Measurements from ENCODE around the gene MAGEA11.

DNA sequence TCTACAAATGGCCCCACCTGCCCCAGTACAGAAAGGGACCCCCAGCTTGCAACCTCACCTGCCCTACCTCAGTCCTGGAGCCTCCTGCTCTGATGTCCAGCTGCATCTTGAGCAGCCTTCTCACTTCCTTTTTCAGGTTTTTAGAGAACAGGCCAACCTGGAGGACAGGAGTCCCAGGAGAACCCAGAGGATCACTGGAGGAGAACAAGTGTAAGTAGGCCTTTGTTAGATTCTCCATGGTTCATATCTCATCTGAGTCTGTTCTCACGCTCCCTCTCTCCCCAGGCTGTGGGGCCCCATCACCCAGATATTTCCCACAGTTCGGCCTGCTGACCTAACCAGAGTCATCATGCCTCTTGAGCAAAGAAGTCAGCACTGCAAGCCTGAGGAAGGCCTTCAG lies 3.6 kb downstream of the MAGEA11 start:
- TF ChIP-seq, protein P1, sequence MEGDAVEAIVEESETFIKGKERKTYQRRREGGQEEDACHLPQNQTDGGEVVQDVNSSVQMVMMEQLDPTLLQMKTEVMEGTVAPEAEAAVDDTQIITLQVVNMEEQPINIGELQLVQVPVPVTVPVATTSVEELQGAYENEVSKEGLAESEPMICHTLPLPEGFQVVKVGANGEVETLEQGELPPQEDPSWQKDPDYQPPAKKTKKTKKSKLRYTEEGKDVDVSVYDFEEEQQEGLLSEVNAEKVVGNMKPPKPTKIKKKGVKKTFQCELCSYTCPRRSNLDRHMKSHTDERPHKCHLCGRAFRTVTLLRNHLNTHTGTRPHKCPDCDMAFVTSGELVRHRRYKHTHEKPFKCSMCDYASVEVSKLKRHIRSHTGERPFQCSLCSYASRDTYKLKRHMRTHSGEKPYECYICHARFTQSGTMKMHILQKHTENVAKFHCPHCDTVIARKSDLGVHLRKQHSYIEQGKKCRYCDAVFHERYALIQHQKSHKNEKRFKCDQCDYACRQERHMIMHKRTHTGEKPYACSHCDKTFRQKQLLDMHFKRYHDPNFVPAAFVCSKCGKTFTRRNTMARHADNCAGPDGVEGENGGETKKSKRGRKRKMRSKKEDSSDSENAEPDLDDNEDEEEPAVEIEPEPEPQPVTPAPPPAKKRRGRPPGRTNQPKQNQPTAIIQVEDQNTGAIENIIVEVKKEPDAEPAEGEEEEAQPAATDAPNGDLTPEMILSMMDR (IDR thresholded peaks at IDR 0.05; ENCODE audit: low read depth, low read length) = no peak
- TF ChIP-seq POLR2A (IDR thresholded peaks at IDR 0.05; ENCODE audit: extremely low read depth, insufficient read length) = no peak
